Hepatocyte (in vitro differentiated cells): ENCODE results near the gene LSM4. TPM values are rescaled to one million over a fixed set of nuclear protein-coding genes. Genes with fewer than 3 reads are reported as not detected.
"Not testable (repeated sequence)": the region's sequence is repeated elsewhere in the genome, so short reads cannot be mapped to it uniquely, and the experiment has no call there.

Experiments
- DNase-seq: peaks from one replicate; pipeline ENCODE4 v3.0.0-alpha.2; 2016; ENCODE audit warnings: low spot score
- H2AFZ ChIP-seq: fragments of 200-600 bp; sonication (generic); 2 replicates; pipeline ENCODE4 v1.6.0; 2016; ENCODE audit warnings: antibody characterized with exemption, mild to moderate bottlenecking
- H3K27ac ChIP-seq: fragments of 200-600 bp; sonication (generic); 2 replicates; pipeline ENCODE4 v1.5.1; 2016; ENCODE audit warnings: mild to moderate bottlenecking
- H3K27me3 ChIP-seq: fragments of 200-600 bp; sonication (generic); 2 replicates; pipeline ENCODE4 v1.6.1; 2016
- H3K36me3 ChIP-seq: fragments of 200-600 bp; sonication (generic); replicated peaks from 2 replicates; pipeline ENCODE4 v1.5.1; 2016; ENCODE audit warnings: low read depth; ENCODE audit not compliant: insufficient read depth
- H3K4me1 ChIP-seq: fragments of 200-600 bp; sonication (generic); 2 replicates; pipeline ENCODE4 v1.5.1; 2016; ENCODE audit warnings: mild to moderate bottlenecking, moderate library complexity; ENCODE audit not compliant: insufficient read depth
- H3K4me2 ChIP-seq: fragments of 200-600 bp; sonication (generic); 2 replicates; pipeline ENCODE4 v1.6.0; 2016
- H3K4me3 ChIP-seq: fragments of 200-600 bp; sonication (generic); 2 replicates; pipeline ENCODE4 v1.5.1; 2016; ENCODE audit warnings: mild to moderate bottlenecking
- H3K79me2 ChIP-seq: fragments of 200-600 bp; sonication (generic); 2 replicates; pipeline ENCODE4 v1.6.0; 2017; ENCODE audit warnings: mild to moderate bottlenecking
- H3K9me2 ChIP-seq: fragments of 200-600 bp; sonication (generic); replicated peaks from 2 replicates; pipeline ENCODE4 v1.6.0; 2017; ENCODE audit warnings: mild to moderate bottlenecking; ENCODE audit not compliant: insufficient read depth
- H3K9me3 ChIP-seq: fragments of 200-600 bp; sonication (generic); 2 replicates; pipeline ENCODE4 v1.5.1; 2016; ENCODE audit warnings: low read depth, mild to moderate bottlenecking
- H4K20me1 ChIP-seq: fragments of 200-600 bp; sonication (generic); 2 replicates; pipeline ENCODE4 v1.6.0; 2016; ENCODE audit warnings: mild to moderate bottlenecking; ENCODE audit not compliant: insufficient read depth, poor library complexity, severe bottlenecking
- EZH2 ChIP-seq: fragments of 200-600 bp; sonication (generic); IDR thresholded peaks from 2 replicates; pipeline ENCODE4 v1.6.1; 2016; ENCODE audit warnings: antibody characterized with exemption, mild to moderate bottlenecking, borderline replicate concordance
- EZH2phosphoT487 ChIP-seq: fragments of 200-600 bp; sonication (generic); IDR thresholded peaks from one replicate; pipeline ENCODE4 v1.6.1; 2018; ENCODE audit warnings: antibody characterized with exemption, mild to moderate bottlenecking, low read depth, moderate library complexity; ENCODE audit not compliant: unreplicated experiment, severe bottlenecking
- WGBS: methylation state at CpG from one replicate; pipeline ENCODE4 v1.1.6; 2016; ENCODE audit warnings: low lambda C conversion rate; ENCODE audit errors: missing lambda C conversion rate; 5-methylcytosine and 5-hydroxymethylcytosine counted together
- polyA plus RNA-seq: library from polyadenylated mRNA; unstranded; fragments of >200 nt; fragmentation: Nextera tagmentation; extraction: Ambion mirVana; gene quantifications from 2 replicates; pipeline ENCODE4 v1.2.1, GENCODE V29; 2016
- total RNA-seq: library from RNA; depleted of rRNA; stranded (reverse); fragments of >200 nt; gene quantifications from 2 replicates; pipeline ENCODE4 v1.2.3, GENCODE V29; 2014
- TF ChIP-seq, protein P1 (sequence below): fragments of 200-600 bp; sonication (generic); IDR thresholded peaks from 2 replicates; pipeline ENCODE4 v1.5.1; 2016; ENCODE audit warnings: antibody characterized with exemption, mild to moderate bottlenecking; ENCODE audit not compliant: poor library complexity

Gene LSM4
- total and polyA plus RNA-seq, 2 experiments from 2014 or later = 185 to 218 TPM

DNA sequence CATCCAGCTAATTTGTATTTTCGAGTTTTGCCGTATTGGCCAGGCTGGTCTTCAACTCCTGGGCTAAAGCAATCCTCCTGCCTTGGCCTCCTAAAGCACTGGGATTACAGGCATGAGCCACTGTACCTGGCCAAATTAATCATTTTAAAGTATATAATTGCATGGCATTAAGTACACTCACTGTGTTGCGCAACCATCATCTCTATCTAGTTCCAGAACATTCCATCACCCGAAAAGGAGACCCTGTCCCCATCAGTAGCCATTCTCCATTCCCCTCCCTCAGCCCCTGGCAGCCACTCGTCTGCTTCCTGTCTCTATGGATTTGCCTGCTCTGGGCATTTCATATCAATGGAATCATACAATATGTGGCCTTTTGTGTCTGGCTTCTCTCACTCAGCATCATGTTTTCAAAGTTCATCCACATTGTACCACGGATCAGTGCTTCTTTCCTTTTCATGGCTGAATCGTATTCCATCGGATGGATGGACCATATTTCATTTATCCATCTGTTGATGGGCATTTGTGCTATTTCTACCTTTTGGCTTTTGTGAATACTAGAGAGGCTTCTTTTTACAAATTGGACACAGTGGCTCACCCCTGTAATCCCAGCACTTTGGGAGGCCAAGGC lies 30.6 kb upstream of the LSM4 start:
- Histone ChIP-seq H3K4me1 (no peaks in the 10 kb centered on the region), H3K9me3 (no peaks in the 10 kb centered on the region), H4K20me1 (no peaks in the 10 kb centered on the region), H3K27ac (no peak overlapping the region), H3K27me3 (no peaks in the 10 kb centered on the region), H3K4me3 (no peak overlapping the region), H3K4me2 (no peak overlapping the region), H3K9me2 (no peaks in the 10 kb centered on the region), H3K36me3 (peaks cover 3% of the 10 kb centered on the region), H2AFZ (no peak overlapping the region), H3K79me2 (peaks cover 3% of the 10 kb centered on the region)
- 94% methylated on average over 8 of the region's 8 CpGs for WGBS
- no peak for DNase-seq
- TF ChIP-seq EZH2phosphoT487 (no peak), EZH2 (no peak)
- TF ChIP-seq, protein P1, sequence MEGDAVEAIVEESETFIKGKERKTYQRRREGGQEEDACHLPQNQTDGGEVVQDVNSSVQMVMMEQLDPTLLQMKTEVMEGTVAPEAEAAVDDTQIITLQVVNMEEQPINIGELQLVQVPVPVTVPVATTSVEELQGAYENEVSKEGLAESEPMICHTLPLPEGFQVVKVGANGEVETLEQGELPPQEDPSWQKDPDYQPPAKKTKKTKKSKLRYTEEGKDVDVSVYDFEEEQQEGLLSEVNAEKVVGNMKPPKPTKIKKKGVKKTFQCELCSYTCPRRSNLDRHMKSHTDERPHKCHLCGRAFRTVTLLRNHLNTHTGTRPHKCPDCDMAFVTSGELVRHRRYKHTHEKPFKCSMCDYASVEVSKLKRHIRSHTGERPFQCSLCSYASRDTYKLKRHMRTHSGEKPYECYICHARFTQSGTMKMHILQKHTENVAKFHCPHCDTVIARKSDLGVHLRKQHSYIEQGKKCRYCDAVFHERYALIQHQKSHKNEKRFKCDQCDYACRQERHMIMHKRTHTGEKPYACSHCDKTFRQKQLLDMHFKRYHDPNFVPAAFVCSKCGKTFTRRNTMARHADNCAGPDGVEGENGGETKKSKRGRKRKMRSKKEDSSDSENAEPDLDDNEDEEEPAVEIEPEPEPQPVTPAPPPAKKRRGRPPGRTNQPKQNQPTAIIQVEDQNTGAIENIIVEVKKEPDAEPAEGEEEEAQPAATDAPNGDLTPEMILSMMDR = no peak

DNA sequence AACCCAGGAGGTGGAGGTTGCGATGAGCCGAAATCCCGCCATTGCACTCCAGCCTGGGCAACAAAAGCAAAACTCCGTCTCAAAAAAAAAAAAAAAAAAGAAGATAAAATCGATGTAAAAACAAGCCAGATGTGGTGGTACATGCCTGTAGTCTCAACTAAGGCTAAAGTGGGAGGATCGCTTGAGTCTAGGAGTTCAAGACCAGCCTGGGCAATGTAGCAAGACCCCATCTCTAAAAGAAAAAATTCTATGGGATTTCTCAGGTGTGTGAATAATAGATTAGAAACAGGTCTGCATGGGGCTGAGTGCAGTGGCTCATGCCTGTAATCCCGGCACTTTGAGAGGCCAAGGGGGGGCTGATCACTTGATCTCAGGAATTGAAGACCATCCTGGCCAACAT lies 28.7 kb upstream of the LSM4 start:
- TF ChIP-seq, protein P1 = no peak
- TF ChIP-seq EZH2phosphoT487 = no peak
- no peak for TF ChIP-seq EZH2
- WGBS = 96% methylated on average over 6 of the region's 7 CpGs

DNA sequence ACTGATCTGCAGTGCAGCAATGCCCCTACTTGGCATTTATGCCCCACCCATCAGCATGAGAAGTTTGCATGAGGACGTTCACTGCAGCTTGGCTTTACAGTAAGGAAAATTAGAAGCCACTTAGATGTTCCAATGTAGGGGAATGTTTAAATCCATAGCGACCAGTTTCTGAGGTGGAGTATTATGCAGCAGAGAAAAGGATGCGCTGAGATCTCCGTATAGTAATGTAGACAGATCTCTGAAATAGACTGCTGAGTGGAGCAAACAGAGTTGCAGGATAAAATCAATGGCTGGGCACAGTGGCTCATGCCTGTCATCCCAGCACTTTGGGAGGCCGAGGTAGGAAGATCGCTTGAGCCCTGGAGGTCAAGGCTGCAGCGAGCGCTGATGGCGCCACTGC lies 27.6 kb upstream of the LSM4 start:
- no peak overlapping the region for H3K27ac ChIP-seq
- no peaks in the 10 kb centered on the region for H3K9me3 ChIP-seq
- no peak for DNase-seq
- no peak overlapping the region for H3K4me3 ChIP-seq
- H3K79me2 ChIP-seq = peaks cover 3% of the 10 kb centered on the region
- no peaks in the 10 kb centered on the region for H3K9me2 ChIP-seq
- 86% methylated on average over 9 of the region's 9 CpGs for WGBS
- no peak overlapping the region for H3K4me2 ChIP-seq
- no peaks in the 10 kb centered on the region for H3K27me3 ChIP-seq
- no peaks in the 10 kb centered on the region for H3K36me3 ChIP-seq
- no peaks in the 10 kb centered on the region for H3K4me1 ChIP-seq
- no peaks in the 10 kb centered on the region for H4K20me1 ChIP-seq
- TF ChIP-seq EZH2phosphoT487 = no peak
- H2AFZ ChIP-seq = no peak overlapping the region

More for the DNA sequence above, 28.7 kb upstream of the LSM4 start:
- Histone ChIP-seq H3K4me2 (no peak overlapping the region), H3K9me2 (no peaks in the 10 kb centered on the region), H3K27ac (no peak overlapping the region), H3K4me1 (no peaks in the 10 kb centered on the region), H3K4me3 (no peak overlapping the region), H4K20me1 (no peaks in the 10 kb centered on the region), H3K9me3 (no peaks in the 10 kb centered on the region), H3K79me2 (peaks cover 3% of the 10 kb centered on the region), H3K27me3 (no peaks in the 10 kb centered on the region), H3K36me3 (no peaks in the 10 kb centered on the region), H2AFZ (no peak overlapping the region)
- no peak for DNase-seq

DNA sequence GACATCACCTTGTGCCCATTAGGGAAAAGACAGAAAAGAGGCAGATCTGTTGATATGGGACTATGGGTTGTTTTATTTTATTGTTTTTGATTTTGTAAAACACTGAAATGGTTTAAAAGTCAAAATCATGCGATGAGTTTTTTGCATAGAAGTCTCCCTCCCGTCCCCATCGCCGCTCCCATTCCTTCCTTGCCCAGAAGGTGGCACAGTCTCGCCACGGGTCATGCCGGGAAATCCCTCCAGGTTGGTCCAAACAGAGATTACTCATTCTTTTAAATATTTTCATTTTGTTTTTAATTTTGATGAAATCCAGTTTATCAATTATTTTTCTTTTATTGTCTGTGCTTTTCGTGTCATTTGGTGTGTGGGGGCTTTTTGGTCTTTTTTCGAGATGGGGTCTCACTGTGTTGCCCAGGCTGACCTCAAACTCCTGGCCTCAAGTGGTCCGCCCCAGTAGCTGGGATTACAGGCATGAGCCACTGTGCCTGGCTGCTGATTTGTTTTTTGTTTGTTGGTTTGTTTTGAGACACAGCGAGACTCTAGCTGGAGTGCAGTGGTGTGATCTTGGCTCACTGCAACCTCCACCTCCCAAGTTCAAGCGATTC lies 26.8 kb upstream of the LSM4 start:
- H4K20me1 ChIP-seq = no peaks in the 10 kb centered on the region
- no peaks in the 10 kb centered on the region for H3K27me3 ChIP-seq
- DNase-seq = peak; percentile 71
- no peak overlapping the region for H3K4me2 ChIP-seq
- H3K79me2 ChIP-seq = peaks cover 3% of the 10 kb centered on the region
- H2AFZ ChIP-seq = no peak overlapping the region
- H3K27ac ChIP-seq = no peak overlapping the region
- no peaks in the 10 kb centered on the region for H3K9me2 ChIP-seq
- WGBS = 63% methylated on average over 12 of the region's 12 CpGs
- H3K9me3 ChIP-seq = no peaks in the 10 kb centered on the region
- H3K4me3 ChIP-seq = no peak overlapping the region
- H3K36me3 ChIP-seq = no peaks in the 10 kb centered on the region
- no peak for TF ChIP-seq EZH2phosphoT487
- TF ChIP-seq, protein P1 = peak; percentile 76
- no peaks in the 10 kb centered on the region for H3K4me1 ChIP-seq

DNA sequence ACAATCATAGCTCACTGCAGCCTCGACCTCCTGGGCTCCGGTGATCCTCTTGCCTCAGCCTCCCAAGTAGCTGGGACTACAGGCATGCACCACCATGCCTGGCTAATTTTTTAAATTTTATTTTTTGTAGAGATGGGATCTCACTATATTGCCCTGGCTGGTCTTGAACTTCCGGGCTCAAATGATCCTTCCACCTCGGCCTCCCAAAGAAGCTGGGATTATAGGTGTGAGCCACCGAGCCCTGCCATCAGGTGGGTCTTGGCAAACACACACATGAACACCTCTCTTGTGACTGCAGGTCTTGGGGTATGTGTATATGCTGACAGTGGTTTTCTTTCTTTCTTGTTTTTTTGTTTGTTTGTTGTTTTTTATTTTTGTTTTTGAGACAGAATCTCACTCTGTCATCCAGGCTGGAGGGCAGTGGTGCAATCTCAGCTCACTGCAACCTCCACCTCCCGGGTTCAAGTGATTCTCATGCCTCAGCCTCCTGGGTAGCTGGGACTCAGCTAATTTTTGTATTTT lies 26.0 kb upstream of the LSM4 start:
- 95% methylated on average over 6 of the region's 6 CpGs for WGBS
- not testable (repeated sequence) for H4K20me1 ChIP-seq, H3K36me3 ChIP-seq

More for the DNA sequence above, 26.0 kb upstream of the LSM4 start:
- not testable (repeated sequence) for H3K4me2 ChIP-seq, DNase-seq, H3K79me2 ChIP-seq, H3K27ac ChIP-seq, H3K9me2 ChIP-seq, H3K4me1 ChIP-seq, H2AFZ ChIP-seq, H3K4me3 ChIP-seq, H3K9me3 ChIP-seq, H3K27me3 ChIP-seq
